Fibroblast of gingiva (primary cell): ENCODE measurements around the gene PLA2G15.

ENCODE experiments used
- DNase-seq: peaks from one replicate; pipeline ENCODE4 v3.0.0-alpha.2; 2011; ENCODE audit warnings: low read depth

The PLA2G15 gene

DNA sequence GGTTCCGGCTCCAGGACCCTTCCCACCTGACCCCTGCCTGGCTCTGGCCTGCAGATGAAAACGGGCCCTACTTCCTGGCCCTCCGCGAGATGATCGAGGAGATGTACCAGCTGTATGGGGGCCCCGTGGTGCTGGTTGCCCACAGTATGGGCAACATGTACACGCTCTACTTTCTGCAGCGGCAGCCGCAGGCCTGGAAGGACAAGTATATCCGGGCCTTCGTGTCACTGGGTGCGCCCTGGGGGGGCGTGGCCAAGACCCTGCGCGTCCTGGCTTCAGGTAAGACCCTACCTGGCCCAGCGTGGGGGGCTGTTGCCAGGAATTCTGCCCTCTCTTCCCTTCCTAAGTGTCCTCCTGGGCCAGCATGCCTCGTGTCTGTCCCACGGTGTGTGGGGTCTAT is 10.5 kb downstream of the PLA2G15 start:
- DNase-seq = no peak

GRCh38 chr16:68257251-68257905 is 12.2 kb downstream of the PLA2G15 start:
- no peak for DNase-seq

- peak; percentile 81 for DNase-seq
Observed at GRCh38 chr16:68257906-68258800, 13.0 kb downstream of the PLA2G15 start.

- no peak for DNase-seq
Observed at GRCh38 chr16:68259007-68259825, 14.0 kb downstream of the PLA2G15 start.

GRCh38 chr16:68263559-68264127 is 18.5 kb downstream of the PLA2G15 start:
- DNase-seq = no peak

DNA sequence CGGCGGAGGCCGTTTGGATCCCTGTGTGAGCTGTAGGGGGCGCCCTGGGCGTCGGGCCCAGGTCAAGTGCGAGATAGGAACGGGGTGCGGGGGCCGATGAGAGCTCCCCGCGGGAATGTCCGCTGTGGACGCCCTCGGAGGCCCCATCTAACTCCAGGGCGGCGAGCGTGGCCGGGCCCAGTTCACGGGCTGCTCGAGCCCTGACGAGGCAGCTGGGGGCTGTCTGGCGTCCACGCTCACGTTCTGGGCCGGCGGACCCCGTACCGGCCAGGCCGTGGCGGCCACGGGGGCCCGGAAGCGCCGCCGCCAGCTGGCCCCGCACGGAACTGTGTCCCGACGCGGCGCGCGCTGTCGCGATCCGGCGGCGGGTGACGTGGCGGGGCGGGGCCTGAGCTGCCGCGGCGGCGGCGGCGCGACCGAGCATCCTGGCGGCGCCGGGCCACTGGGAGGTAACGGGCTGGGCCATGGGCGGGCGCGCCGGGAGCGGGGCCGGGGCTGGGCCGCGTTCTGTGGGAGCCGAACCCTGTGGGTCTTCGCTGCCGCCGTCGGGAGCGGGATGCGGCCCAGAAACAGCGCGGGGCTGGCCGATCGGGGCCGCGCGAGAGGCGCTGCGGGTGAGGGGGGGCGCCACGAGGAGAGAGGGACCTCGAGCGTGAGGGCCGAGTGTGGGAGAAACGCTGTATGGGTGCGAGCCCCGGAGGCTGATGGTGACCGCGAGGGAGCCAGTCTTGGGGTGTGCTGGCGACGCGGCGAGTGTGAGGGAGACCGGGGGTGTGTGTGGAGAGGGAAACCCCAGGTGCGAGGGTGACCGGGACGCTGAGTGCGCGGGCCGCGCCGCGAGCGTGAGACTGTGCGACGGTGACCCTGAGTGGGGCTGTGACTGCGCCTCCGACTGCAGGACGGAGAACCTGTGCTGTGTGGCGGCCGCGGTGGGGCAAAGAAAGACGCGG is 19.2 kb downstream of the PLA2G15 start, which contains the start of gene SLC7A6:
Gene SLC7A6 (plus strand): TSS at position 399 of the 950 bp plus-strand sequence. CDS start 10,201 bp downstream, outside the sequence.
- DNase-seq = peak; percentile 63

- DNase-seq = peak; percentile 77
Observed at GRCh38 chr16:68265078-68265920, 20.1 kb downstream of the PLA2G15 start.

GRCh38 chr16:68267612-68268405 is 22.6 kb downstream of the PLA2G15 start:
- DNase-seq = no peak

DNA sequence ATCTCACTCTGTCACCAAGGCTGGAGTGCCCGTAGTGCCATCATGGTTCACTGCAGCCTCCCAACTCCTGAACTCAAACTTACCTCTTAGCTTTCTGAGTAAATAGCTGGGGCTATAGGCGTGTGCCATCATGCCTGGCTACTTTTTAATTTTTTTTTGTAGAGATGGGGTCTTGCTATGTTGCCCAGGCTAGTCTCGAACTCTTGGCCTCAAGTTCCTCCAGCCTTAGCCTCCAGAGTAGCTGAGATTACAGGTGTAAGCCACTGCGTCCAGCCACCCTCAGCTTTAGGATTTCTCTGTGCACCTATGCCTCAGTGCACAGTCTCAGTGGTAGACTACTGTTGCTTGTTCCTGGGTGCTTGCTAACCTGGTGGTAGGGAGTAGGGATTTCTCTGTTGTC is 24.6 kb downstream of the PLA2G15 start:
- no peak for DNase-seq

GRCh38 chr16:68270353-68270752 is 25.2 kb downstream of the PLA2G15 start:
- DNase-seq = no peak

- no peak for DNase-seq
Observed at GRCh38 chr16:68272507-68273209, 27.5 kb downstream of the PLA2G15 start.

GRCh38 chr16:68273459-68273858 is 28.3 kb downstream of the PLA2G15 start:
- DNase-seq = no peak

- no peak for DNase-seq
Observed at GRCh38 chr16:68273896-68274295, 28.7 kb downstream of the PLA2G15 start.

- DNase-seq = no peak
Observed at GRCh38 chr16:68274441-68274840, 29.3 kb downstream of the PLA2G15 start.

- DNase-seq = no peak
Observed at GRCh38 chr16:68275611-68276191, 30.5 kb downstream of the PLA2G15 start.

- peak; percentile 24 for DNase-seq
Observed at GRCh38 chr16:68276223-68276622, 31.1 kb downstream of the PLA2G15 start.

GRCh38 chr16:68279726-68280558 is 34.8 kb downstream of the PLA2G15 start:
- DNase-seq = no peak
